CD4-positive, alpha-beta T cell treated with Interleukin-10 for 1 hour (primary cell): ENCODE measurements around the gene POP7.
A peak's percentile ranks its signal among the peaks of the same experiment; 100 is the strongest.

Source experiments
- DNase-seq: peaks from one replicate; pipeline ENCODE4 v3.0.0-alpha.2; 2020

Gene POP7

DNA sequence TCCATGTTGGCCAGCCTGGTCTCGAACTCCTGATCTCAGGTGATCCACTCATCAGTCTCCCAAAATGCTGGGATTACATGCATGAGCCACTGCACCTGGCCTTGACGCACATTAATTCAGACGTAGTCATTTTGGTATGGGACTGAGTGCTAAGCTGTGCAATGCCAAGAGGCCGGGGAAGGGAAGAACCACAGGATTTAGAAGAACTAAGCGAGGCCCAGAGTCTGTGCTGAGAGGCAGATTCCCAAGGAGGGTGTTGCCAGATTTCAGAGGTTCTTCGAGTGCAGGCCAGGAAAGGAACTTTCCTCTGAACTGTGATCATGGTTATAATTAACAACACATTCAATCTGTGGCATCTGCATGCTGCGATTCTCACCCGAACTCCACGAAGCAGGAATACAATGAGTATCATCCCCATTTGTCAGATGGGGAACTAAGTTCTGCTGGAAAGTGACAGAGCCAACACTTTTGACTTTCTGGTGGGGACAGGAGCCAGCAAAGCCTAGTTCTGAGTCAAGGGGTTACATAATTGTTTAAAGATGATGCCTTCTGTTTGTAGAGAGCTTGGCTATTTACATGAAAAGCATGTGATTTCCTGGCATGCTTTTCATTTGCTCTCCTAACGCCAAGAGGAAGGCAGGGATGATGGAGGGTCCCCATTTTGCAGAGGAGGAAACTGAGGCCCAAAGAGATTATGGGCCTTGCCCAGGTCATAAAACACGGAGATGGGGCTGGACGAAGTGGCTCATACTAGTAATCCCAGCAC is 21.3 kb downstream of the POP7 start:
- no peak for DNase-seq

DNA sequence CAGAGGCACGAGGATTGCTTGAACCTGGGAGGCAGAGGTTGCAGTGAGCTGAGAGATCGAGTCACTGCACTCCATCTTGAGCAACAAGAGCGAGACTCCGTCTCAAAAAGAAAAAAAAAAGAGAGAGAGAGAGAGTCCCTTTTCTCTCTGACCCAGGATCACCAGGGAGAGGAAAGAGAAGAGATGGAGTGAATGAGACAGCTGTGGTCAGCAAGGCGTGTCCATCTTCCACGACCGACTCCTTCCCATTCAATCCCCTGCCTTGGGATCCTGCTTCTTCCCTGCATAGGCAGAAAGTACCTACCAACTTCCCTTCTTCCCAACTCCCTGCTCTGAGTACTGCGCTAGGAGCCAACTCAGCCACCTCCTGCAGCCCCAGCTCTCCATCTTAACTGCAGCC is 22.3 kb downstream of the POP7 start:
- DNase-seq: no peak

DNA sequence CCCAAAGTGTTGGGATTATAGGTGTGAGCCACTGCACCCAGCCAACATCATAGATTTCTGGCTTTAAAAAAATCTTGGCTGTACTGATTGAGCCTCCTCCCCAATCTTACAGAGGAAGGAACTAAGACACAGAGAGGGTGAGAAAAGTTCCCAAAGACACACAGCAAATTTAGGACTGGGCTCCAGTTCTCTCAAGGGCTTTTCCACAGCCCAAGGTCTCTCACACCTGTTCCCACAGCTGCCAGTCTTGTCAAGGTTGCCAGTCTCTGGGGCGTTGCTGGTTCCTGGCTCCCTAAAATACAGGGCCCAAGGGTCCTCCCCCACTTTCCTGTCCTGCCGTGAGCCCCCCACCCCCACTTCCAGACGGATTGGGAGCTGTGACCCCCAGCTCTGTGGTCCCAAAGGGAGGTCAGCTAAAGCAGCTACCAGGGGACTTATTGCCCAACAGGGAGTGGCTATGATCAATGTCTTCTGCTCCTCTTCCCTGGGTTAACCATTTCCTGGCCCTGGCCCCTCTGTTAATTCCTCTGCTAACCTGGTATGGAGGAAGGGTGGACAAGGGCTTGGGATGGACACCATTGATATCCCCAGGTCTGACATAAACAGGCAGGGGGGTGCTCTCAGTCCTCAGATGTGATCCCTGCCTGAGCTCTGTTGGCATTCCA is 24.3 kb downstream of the POP7 start:
- no peak for DNase-seq

DNA sequence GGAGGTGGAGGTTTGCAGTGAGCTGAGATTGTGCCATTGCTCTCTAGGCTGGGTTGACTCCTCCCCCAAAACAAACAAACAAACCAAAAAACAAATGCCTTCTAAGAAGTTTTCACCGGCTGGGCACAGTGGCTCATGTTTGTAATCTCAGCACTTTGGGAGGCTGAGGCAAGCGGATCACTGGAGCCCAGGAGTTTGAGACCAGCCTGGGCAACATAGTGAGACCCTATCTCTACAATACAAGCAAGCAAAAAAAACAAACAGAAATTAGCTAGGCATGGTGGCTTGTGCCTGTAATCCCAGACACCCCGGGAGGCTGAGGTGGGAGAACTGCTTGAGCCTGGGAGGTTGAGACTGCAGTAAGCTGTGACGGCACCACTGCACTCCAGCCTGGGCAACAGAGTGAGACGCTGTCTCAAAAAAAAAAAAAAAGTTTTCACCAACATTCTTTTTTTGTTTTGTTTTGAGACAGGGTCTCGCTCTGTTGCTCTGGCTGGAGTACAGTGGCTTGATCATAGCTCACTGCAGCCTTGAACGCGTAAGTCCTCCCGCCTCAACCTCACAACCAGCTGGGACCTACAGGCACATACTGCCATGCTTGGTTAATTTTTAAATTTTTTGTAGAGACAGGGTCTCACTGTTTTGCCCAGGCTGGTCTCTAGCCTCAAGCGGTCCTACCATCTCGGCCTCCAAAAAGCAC is 26.2 kb downstream of the POP7 start:
- DNase-seq: no peak

DNA sequence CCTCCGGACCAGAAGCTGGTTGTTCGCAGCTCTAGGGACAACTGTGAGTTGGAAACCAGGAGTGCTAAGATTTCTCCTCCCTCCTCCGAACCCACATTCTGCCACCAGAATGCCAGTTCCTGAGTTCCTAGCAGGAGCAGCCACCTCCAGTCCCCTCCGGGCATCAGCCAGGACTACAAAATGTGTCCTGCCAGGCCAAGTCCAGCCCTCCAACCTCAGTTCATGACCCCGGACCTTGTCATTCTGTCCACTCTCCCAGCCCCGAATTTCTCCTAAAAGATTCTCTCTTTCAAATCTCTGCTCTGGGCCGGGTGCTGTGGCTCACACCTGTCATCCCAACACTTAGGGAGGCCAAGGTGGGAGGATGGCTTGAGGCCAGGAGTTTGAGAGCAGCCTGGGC is 29.8 kb downstream of the POP7 start:
- DNase-seq: no peak

DNA sequence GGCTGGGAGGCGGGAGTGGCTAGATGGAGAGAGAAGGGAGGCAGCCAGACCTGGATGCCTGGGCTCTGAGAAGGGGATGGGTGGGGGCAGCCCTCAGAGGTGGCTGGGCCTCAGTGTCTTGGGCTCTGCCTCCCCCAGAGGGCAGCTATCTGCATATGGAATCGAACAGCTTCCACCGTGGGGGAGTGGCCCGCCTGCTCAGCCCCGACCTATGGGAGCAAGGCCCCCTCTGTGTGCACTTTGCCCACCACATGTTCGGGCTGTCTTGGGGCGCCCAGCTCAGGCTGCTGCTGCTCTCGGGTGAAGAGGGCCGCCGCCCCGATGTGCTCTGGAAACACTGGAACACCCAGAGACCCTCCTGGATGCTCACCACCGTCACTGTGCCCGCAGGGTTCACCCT is 30.8 kb downstream of the POP7 start:
- DNase-seq: no peak

DNA sequence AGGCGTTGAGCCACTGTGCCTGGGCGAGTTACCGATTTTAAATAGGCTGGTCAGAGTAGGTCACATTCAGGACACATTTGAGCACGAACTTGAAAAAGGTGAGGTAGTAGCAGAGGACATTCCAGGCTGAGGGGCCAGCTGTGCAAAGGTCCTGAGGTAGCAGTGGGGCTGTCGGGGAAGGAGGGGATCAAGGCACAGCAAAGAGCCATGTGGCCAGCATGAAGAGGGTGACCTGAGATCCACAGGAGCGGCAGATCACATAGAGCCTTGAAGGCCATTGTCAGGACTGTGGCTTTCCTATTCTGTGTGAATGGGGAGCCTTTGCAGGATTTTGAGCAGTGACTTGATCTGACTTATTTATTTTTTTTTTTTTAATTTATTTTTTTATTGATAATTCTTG is 34.0 kb downstream of the POP7 start:
- no peak for DNase-seq

DNA sequence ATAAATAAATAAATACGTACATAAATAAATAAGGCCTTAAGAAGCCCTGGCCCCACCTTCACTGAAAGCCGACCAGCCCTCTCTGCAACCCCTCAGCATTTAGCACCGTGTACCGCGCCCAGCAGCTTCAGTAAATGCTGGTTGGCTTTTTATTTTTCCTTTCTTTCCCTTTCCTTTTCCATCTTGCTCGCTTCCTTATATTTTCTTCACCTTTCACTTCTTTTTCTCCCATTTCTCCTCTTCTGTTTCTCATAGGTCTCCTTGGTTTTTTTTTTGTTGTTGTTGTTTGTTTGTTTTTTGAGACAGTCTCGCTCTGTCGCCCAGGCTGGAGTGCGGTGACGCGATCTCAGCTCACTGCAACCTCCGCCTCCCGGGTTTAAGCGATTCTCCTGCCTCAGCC is 38.7 kb downstream of the POP7 start:
- no peak for DNase-seq

DNA sequence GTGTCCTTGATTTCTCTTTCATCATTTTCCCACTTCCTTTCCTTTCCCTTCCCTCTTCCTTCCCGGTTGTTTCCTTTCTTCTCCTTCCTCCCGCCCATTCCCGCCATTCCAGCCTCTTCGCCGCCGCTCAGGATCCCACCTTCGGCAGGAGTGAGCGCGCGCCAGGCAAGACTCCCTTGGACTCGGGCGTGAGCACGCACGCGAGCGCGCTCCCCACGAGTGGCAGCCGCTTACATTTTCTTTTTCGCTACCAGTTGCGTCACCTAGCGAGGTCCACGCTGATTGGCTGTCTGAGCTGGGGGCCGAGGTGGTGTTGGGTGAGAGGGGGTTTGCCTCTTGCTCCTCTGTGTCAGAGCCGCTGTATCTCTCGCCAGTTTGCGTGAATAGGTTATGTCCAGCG is 39.3 kb downstream of the POP7 start:
- peak; percentile 55 for DNase-seq

DNA sequence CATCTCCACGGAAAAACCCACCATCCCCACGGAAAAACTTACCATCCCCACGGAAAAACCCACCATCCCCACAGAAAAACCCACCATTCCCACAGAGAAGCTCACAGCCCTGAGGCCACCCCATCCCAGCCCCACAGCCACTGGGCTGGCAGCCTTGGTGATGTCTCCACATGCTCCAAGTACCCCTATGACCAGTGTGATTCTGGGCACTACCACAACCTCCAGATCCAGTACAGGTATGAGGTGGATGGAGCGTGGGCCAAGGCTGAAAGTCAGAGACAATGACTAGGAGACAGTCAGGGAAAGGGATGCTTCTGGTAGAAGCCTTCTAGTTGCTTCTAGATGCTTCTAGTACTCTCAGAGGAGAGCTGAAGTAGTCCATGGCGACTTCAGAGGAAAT is 47.1 kb downstream of the POP7 start:
- DNase-seq: no peak

DNA sequence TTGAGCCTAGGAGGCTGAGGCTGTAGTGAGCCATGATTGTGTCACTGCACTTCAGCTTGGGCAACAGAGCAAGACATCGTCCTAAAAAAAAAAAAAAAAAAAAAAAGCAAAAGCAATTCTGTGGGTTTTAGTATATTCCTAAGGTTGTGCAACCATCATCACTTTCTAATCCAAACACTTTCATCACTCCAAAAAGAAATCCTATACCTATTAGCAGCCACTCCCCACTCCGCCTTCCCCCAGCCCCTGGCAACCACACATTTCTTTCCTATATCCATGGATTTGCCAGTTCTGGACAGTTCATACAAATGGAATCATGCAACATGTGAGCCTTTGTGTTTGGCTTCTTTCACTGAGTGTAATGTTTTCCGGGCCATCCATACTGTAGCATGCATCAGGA is 47.8 kb downstream of the POP7 start:
- no peak for DNase-seq
